Measurements from ENCODE around the gene OR2A25. TPM values are rescaled to one million over a fixed set of nuclear protein-coding genes. Genes with fewer than 3 reads are reported as not detected.

The OR2A25 gene
- total and polyA plus RNA-seq, 10 of the 15 experiments (the other 5 are each of a cell fraction or from before 2014, with no cell fraction given), result not detected

- Histone ChIP-seq H3K4me2 (ENCODE audit: control insufficient read depth, insufficient read depth) (no peak overlapping the region), H3K27me3 (replicated peaks in 1 of 2; ENCODE audit: control insufficient read depth in 2 of 2, insufficient read depth in 2 of 2, low read length in 1 of 2) (no peaks in the 10 kb centered on the region), H3K36me3 (ENCODE audit: control insufficient read depth in 2 of 2, insufficient read depth in 2 of 2, low read length in 1 of 2) (no peaks in the 10 kb centered on the region), H3K9me3 (replicated peaks; ENCODE audit: control insufficient read depth, insufficient read depth, low read length) (no peaks in the 10 kb centered on the region), H3K4me3 (no peak overlapping the region), H3K4me1 (ENCODE audit: control insufficient read depth, insufficient read depth, low read length) (no peaks in the 10 kb centered on the region), H3K27ac (ENCODE audit: control insufficient read depth, insufficient read depth) (no peak overlapping the region), H3K9ac (ENCODE audit: control insufficient read depth, insufficient read depth, low read length) (no peak overlapping the region), H4K20me1 (ENCODE audit: control insufficient read depth, insufficient read depth) (no peaks in the 10 kb centered on the region), H2AFZ (ENCODE audit: control insufficient read depth, low read depth, low read length) (no peak overlapping the region), H3K79me2 (ENCODE audit: control insufficient read depth, insufficient read depth, low read length) (no peaks in the 10 kb centered on the region)
- no TSS peak for BruUV-seq (replicated peaks)
- ChIA-PET POLR2A (no interaction called here), RAD21 (ENCODE audit: unreplicated experiment) (no interaction called here), CTCF (interaction anchor here (1.7 kb wide), 1 partner anchor 23 kb away, joined by 8 read pairs; no protein-coding TSS in a partner anchor), SMC1A (ENCODE audit: uncharacterized antibody, unreplicated experiment) (interaction anchor here (0.6 to 1.3 kb wide), 3 partner anchors 11 to 1209 kb away, joined by 3 to 4 read pairs (median 3); no protein-coding TSS in a partner anchor)
- no peak for DNase-seq (ENCODE audit: low read depth, low spot score)
- intact Hi-C loops (cut with micrococcal nuclease; ENCODE audit: unreplicated experiment) (no loop called here), in situ Hi-C loops (cut with MboI) (no loop called here)
- ATAC-seq, result no peak
- TF ChIP-seq RELA (IDR thresholded peaks at IDR 0.05; ENCODE audit: borderline replicate concordance, partially characterized antibody) (no peak), NR2F1 (conservative IDR thresholded peaks at IDR 0.05) (0 out of 2 replicates have a peak, but pooled peaks have one; percentile 6)
- no peak for FAIRE-seq
These were observed 35.6 kb downstream of the OR2A25 start for GRCh38 chr7:144105211-144105610.

- CTCF ChIA-PET, result interaction anchor here (0.8 kb wide), 1 partner anchor 179 kb away, joined by 3 read pairs; no protein-coding TSS in a partner anchor
- in situ Hi-C loops (cut with MboI), result no loop called here
- Histone ChIP-seq H3K4me2 (ENCODE audit: control insufficient read depth, insufficient read depth) (no peak within 1 kb of the TSS), H3K27me3 (replicated peaks in 1 of 2; ENCODE audit: control insufficient read depth in 2 of 2, insufficient read depth in 2 of 2, low read length in 1 of 2) (no peaks in the 10 kb centered on the region), H3K9ac (ENCODE audit: control insufficient read depth, insufficient read depth, low read length) (no peak within 1 kb of the TSS), H3K4me1 (ENCODE audit: control insufficient read depth, insufficient read depth, low read length) (no peaks in the 10 kb centered on the region), H3K36me3 (ENCODE audit: control insufficient read depth in 2 of 2, insufficient read depth in 2 of 2, low read length in 1 of 2) (no peaks in the 10 kb centered on the region), H2AFZ (ENCODE audit: control insufficient read depth, low read depth, low read length) (no peak within 1 kb of the TSS), H3K27ac (ENCODE audit: control insufficient read depth, insufficient read depth) (no peak within 1 kb of the TSS), H4K20me1 (ENCODE audit: control insufficient read depth, insufficient read depth) (no peaks in the 10 kb centered on the region), H3K79me2 (ENCODE audit: control insufficient read depth, insufficient read depth, low read length) (no peaks in the 10 kb centered on the region), H3K4me3 (no peak within 1 kb of the TSS), H3K9me3 (replicated peaks; ENCODE audit: control insufficient read depth, insufficient read depth, low read length) (no peaks in the 10 kb centered on the region)
- BruUV-seq (replicated peaks), result no TSS peak
- intact Hi-C loops (cut with micrococcal nuclease; ENCODE audit: unreplicated experiment), result no loop called here
- RAD21 ChIA-PET (ENCODE audit: unreplicated experiment), result no interaction called here
- FAIRE-seq, result no peak
- TF ChIP-seq TAF1 (IDR thresholded peaks at IDR 0.05; ENCODE audit: borderline replicate concordance, low read depth, low read length), result no peak
- no peak for TF ChIP-seq ZSCAN29 (IDR thresholded peaks at IDR 0.05)
- no peak for TF ChIP-seq POLR2AphosphoS5 (IDR thresholded peaks at IDR 0.05; ENCODE audit: low read length)
- TF ChIP-seq TCF7 (IDR thresholded peaks at IDR 0.05; ENCODE audit: borderline replicate concordance), result no peak
- no peak for TF ChIP-seq SKIL (IDR thresholded peaks at IDR 0.05; ENCODE audit: low read depth, poor library complexity, severe bottlenecking)
- TF ChIP-seq ATF7 (IDR thresholded peaks at IDR 0.05; ENCODE audit: low read depth), result no peak
- TF ChIP-seq ZZZ3 (IDR thresholded peaks at IDR 0.05; ENCODE audit: control insufficient read depth, insufficient read length, low read depth), result no peak
- no peak for TF ChIP-seq USF1 (IDR thresholded peaks at IDR 0.05; ENCODE audit: borderline replicate concordance, extremely low read length, insufficient read depth, low read depth, low read length)
- TF ChIP-seq KAT2A (conservative IDR thresholded peaks at IDR 0.05; ENCODE audit: control insufficient read depth, low read depth, low read length), result no peak
- TF ChIP-seq JUNB (IDR thresholded peaks at IDR 0.05), result no peak
- no peak for TF ChIP-seq DPF2 (IDR thresholded peaks at IDR 0.05)
- no peak for ATAC-seq
- SMC1A ChIA-PET (ENCODE audit: uncharacterized antibody, unreplicated experiment), result no interaction called here
- 39% methylated on average over 2 of the region's 2 CpGs for WGBS (ENCODE audit: insufficient coverage, insufficient replicate concordance, low lambda C conversion rate, missing lambda C conversion rate)
- no peak for DNase-seq (ENCODE audit: low read depth, low spot score)
- POLR2A ChIA-PET, result no interaction called here
These were observed 39.7 kb downstream of the OR2A25 start, which contains the start of gene OR2A2 for GRCh38 chr7:144109283-144109682. TSS of gene OR2A2 (plus strand) at chr7:144109583. CDS start at chr7:144109583, 0 bp downstream.

Measured in GM12878 (cell line).